Gastrocnemius medialis (tissue), 4 donors: ENCODE results near the gene TMEM235.

Experiments used
- POLR2A ChIP-seq, 2 donors: fragments of 450-650 bp; IDR thresholded peaks; one replicate each; pipeline ENCODE4 v1.6.1; 2017; ENCODE audit warnings: antibody characterized with exemption in 2 of 2, mild to moderate bottlenecking in 2 of 2, moderate library complexity in 2 of 2
- TF ChIP-seq, protein P1 (sequence below), 5 experiments: fragments of 450-650 bp in 3 of 5; fragments of 200-600 bp in 2 of 5; sonication (generic) in 2 of 5; IDR thresholded peaks in 4 of 5; conservative IDR thresholded peaks in 1 of 5; 1 replicate in 4 of 5; 2 replicates in 1 of 5; pipeline ENCODE4 v1.5.1; 2016 to 2019; ENCODE audit warnings: antibody characterized with exemption in 5 of 5, mild to moderate bottlenecking in 3 of 5, moderate library complexity in 3 of 5

DNA sequence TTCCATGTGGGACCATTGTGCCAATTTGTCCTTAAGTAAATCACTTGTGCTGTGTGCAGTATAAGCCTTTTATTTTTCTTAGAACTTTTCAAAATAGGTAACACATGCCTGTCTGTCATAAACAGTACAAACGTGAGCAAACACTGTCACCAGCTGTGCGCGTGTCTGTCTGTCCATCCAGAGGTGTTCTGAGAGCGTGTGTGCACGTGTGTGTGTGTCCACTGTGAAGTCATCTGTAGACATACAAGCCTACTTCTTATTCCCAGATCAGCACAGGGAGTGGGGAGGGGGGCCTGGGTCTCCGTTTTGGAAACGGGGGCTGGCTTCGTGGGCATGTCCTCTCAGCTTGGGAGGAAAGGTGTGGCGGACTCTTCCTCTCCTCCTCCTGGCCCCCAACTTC, 9.4 kb downstream of the TMEM235 start:
- TF ChIP-seq, protein P1, sequence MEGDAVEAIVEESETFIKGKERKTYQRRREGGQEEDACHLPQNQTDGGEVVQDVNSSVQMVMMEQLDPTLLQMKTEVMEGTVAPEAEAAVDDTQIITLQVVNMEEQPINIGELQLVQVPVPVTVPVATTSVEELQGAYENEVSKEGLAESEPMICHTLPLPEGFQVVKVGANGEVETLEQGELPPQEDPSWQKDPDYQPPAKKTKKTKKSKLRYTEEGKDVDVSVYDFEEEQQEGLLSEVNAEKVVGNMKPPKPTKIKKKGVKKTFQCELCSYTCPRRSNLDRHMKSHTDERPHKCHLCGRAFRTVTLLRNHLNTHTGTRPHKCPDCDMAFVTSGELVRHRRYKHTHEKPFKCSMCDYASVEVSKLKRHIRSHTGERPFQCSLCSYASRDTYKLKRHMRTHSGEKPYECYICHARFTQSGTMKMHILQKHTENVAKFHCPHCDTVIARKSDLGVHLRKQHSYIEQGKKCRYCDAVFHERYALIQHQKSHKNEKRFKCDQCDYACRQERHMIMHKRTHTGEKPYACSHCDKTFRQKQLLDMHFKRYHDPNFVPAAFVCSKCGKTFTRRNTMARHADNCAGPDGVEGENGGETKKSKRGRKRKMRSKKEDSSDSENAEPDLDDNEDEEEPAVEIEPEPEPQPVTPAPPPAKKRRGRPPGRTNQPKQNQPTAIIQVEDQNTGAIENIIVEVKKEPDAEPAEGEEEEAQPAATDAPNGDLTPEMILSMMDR (IDR thresholded peaks at IDR 0.05 in 4 of 5, conservative IDR thresholded peaks at IDR 0.05 in 1 of 5), result no peak
- TF ChIP-seq POLR2A (IDR thresholded peaks at IDR 0.05), result no peak
